ENCODE measurements around the gene STOX1.
A peak's percentile ranks its signal among the peaks of the same experiment; 100 is the strongest.
"Not testable (repeated sequence)": the region's sequence is repeated elsewhere in the genome, so short reads cannot be mapped to it uniquely, and the experiment has no call there.

Gene STOX1

DNA sequence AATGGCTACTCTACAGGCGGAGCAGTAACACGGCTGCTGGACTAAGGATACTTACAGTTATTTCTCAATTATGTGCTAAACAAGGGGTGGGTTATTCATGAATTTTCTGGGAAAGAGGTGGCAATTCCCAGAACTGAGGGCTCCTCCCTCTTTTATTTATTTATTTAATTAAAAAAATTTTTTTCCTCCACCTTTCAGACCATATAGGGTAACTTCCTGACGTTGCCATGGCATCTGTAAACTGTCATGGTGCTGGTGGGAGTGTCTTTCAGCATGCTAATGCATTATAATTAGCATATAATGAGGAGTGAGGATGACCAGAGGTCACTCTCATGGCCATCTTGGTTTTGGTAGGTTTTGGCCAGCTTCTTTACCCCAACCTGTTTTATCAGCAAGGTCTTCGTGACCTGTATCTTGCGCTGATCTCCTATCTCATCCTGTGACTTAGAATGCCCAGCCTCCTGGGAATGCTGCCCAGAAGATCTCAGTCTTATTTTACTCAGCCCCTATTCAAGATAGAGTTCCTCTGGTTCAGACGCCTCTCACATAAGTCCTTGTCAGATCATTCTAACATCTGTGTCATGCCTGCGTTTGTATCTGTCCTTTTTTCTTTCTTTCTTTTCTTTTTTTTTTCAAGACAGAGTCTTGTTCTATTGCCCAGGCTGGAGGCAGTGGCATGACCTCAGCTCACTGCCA, 15.9 kb upstream of the STOX1 start:
- no peak overlapping the region for H3K4me3 ChIP-seq (ENCODE audit: low read depth, low read length)
- CTCF ChIA-PET: no interaction called here
- POLR2A ChIA-PET: no interaction called here
- TF ChIP-seq, protein P1, sequence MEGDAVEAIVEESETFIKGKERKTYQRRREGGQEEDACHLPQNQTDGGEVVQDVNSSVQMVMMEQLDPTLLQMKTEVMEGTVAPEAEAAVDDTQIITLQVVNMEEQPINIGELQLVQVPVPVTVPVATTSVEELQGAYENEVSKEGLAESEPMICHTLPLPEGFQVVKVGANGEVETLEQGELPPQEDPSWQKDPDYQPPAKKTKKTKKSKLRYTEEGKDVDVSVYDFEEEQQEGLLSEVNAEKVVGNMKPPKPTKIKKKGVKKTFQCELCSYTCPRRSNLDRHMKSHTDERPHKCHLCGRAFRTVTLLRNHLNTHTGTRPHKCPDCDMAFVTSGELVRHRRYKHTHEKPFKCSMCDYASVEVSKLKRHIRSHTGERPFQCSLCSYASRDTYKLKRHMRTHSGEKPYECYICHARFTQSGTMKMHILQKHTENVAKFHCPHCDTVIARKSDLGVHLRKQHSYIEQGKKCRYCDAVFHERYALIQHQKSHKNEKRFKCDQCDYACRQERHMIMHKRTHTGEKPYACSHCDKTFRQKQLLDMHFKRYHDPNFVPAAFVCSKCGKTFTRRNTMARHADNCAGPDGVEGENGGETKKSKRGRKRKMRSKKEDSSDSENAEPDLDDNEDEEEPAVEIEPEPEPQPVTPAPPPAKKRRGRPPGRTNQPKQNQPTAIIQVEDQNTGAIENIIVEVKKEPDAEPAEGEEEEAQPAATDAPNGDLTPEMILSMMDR (IDR thresholded peaks at IDR 0.05; ENCODE audit: insufficient read depth, low read length, missing control alignments): no peak
- no peak for DNase-seq (ENCODE audit: low read depth, low spot score)

DNA sequence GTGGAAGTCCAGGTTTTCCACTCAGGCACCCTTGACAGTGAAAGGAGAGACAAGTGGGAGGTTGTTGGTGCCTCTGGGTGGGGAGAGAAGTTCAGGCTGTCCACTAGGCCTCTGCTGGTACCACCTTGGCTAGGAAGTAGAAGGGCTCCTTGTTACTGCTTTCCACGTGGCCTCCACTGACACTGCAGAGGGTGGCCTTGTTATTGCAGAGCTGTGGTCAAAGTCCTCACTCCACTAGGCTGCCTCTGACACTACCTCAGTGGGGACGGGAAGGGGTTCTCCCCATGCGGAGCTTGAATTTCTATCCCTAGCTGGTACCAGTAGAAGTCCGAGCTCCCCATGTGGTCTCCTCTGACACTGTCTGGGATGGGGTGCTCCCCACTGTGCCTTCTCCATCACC, 14.9 kb upstream of the STOX1 start:
- no peak for DNase-seq (ENCODE audit: low read depth, low spot score)
- H3K4me3 ChIP-seq (ENCODE audit: low read depth, low read length): no peak overlapping the region
- ChIA-PET CTCF (no interaction called here), POLR2A (no interaction called here)
- TF ChIP-seq, protein P1 (IDR thresholded peaks at IDR 0.05; ENCODE audit: insufficient read depth, low read length, missing control alignments): no peak

- ChIA-PET POLR2A (no interaction called here), CTCF (no interaction called here)
- H3K4me3 ChIP-seq (ENCODE audit: low read depth, low read length): no peak overlapping the region
- TF ChIP-seq, protein P1 (IDR thresholded peaks at IDR 0.05; ENCODE audit: insufficient read depth, low read length, missing control alignments): no peak
- DNase-seq (ENCODE audit: low read depth, low spot score): no peak
Observed at GRCh38 chr10:68813559-68813958, 13.8 kb upstream of the STOX1 start.

DNA sequence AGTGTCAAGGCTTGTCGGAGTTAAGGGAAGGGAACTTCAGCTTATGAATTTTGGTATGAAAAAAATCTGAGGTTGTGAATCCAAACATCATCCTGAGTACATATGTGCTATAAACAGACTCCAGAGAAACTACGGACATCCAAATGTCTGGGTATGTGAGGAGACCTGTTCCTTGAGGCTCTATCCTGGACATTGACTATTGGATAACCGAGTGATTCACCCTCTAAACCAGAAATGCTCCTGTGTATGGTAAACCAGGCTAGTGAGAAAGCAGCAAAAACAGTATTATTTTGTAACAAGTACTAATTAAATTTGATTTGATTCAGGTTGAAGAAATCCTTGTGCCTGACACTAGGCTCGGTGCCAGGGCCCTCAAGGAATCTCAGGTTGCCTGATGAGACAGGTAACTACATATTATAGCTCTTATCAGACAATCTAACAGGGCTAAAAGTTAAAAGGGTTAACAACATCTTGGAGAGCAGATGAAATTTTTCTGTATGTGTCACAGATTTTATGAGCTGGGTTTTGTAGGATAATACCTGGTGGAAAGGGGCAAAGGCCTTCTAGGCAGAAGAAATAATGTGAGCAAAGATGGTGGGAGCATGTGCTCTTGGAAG, 10.4 kb upstream of the STOX1 start:
- CTCF ChIA-PET: no interaction called here
- DNase-seq (ENCODE audit: low read depth, low spot score): no peak
- TF ChIP-seq, protein P1 (IDR thresholded peaks at IDR 0.05; ENCODE audit: insufficient read depth, low read length, missing control alignments): no peak
- POLR2A ChIA-PET: no interaction called here
- no peak overlapping the region for H3K4me3 ChIP-seq (ENCODE audit: low read depth, low read length)

- H3K4me3 ChIP-seq (ENCODE audit: low read depth, low read length); CTCF ChIA-PET; POLR2A ChIA-PET; DNase-seq (ENCODE audit: low read depth, low spot score): not testable (repeated sequence)
Observed at GRCh38 chr10:68820359-68820758, 7.0 kb upstream of the STOX1 start.

GRCh38 chr10:68822626-68823025, 4.7 kb upstream of the STOX1 start:
- POLR2A ChIA-PET; DNase-seq (ENCODE audit: low read depth, low spot score); H3K4me3 ChIP-seq (ENCODE audit: low read depth, low read length): not testable (repeated sequence)
- CTCF ChIA-PET: interaction anchor here (0.9 kb wide), 1 partner anchor 11 kb away, joined by 3 read pairs; no protein-coding TSS in a partner anchor

- not testable (repeated sequence) for DNase-seq (ENCODE audit: low read depth, low spot score)
- POLR2A ChIA-PET: interaction anchor here (0.8 kb wide), 1 partner anchor 49 kb away, joined by 3 read pairs; no protein-coding TSS in a partner anchor
- peak overlapping the region; percentile 58 for H3K4me3 ChIP-seq (ENCODE audit: low read depth, low read length)
- CTCF ChIA-PET: interaction anchor here (1.1 kb wide), 1 partner anchor 19 kb away, joined by 3 read pairs; no protein-coding TSS in a partner anchor
Observed at GRCh38 chr10:68827592-68827959, 245 bp downstream of the STOX1 start.

GRCh38 chr10:68828083-68828601, 811 bp downstream of the STOX1 start:
- ChIA-PET POLR2A (interaction anchor here (0.6 kb wide), 1 partner anchor 78 kb away, joined by 5 read pairs; no protein-coding TSS in a partner anchor), CTCF (interaction anchor here (1.1 kb wide), 2 partner anchors 19 to 31 kb away, joined by 3 read pairs; no protein-coding TSS in a partner anchor)
- H3K4me3 ChIP-seq (ENCODE audit: low read depth, low read length): peak overlapping the region; percentile 29
- not testable (repeated sequence) for DNase-seq (ENCODE audit: low read depth, low spot score)

Data from AG04449 (cell line).